HEK293T (cell line): ENCODE results near the gene NCDN.

Experiments
- FOXA1 ChIP-seq: fragments of 450-650 bp; IDR thresholded peaks from 2 replicates; pipeline ENCODE4 v1.6.1; 2016; ENCODE audit warnings: mild to moderate bottlenecking
- FOXM1 ChIP-seq: fragments of 450-650 bp; IDR thresholded peaks from 2 replicates; pipeline ENCODE4 v1.6.1; 2017; ENCODE audit warnings: mild to moderate bottlenecking, borderline replicate concordance
- TF ChIP-seq, protein P1 (sequence below): fragments of 450-650 bp; IDR thresholded peaks from 2 replicates; pipeline ENCODE4 v1.6.1; 2016

DNA sequence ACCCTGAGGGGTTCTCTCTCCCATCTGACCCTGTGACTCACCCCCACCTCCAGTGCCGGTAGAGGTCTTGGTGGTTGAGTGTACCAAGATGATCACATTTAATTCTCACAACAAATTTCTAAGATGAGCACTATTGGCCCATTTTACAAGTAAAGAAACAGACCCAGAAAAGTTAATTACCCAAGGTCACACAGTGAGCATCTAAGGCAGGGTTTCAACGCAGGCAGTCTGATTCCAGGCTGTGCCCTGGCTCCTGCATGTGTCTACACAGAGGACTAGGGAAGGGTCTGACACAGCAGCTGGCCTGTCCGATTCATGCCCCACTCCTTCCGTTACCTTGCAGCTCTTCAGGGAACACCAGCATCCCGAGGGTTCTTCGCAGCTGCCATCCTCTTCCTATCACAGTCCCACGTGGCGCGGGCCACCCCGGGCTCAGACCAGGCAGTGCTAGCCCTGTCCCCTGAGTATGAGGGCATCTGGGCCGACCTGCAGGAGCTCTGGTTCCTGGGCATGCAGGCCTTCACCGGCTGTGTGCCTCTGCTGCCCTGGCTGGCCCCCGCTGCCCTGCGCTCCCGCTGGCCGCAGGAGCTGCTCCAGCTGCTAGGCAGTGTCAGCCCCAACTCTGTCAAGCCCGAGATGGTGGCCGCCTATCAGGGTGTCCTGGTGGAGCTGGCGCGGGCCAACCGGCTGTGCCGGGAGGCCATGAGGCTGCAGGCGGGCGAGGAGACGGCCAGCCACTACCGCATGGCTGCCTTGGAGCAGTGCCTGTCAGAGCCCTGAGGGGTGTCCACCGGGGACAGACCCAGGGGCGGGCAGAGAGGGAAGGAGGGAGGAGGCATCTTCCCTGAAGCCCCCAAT is 7.5 kb downstream of the NCDN start:
- TF ChIP-seq, protein P1, sequence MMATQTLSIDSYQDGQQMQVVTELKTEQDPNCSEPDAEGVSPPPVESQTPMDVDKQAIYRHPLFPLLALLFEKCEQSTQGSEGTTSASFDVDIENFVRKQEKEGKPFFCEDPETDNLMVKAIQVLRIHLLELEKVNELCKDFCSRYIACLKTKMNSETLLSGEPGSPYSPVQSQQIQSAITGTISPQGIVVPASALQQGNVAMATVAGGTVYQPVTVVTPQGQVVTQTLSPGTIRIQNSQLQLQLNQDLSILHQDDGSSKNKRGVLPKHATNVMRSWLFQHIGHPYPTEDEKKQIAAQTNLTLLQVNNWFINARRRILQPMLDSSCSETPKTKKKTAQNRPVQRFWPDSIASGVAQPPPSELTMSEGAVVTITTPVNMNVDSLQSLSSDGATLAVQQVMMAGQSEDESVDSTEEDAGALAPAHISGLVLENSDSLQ: no peak
- TF ChIP-seq FOXA1: no peak
- no peak for TF ChIP-seq FOXM1
